Renal pelvis (tissue), 12 donors: ENCODE data around the gene CRYBA2. TPM values are rescaled to one million over a fixed set of nuclear protein-coding genes. Genes with fewer than 3 reads are reported as not detected.

ENCODE experiments used
- DNase-seq: peaks from one replicate; pipeline ENCODE4 v3.0.0-alpha.2; 2013
- long read RNA-seq, 16 experiments: transcript quantifications; one replicate each; lab custom pipeline, GENCODE V29; 2026
- polyA plus RNA-seq, 3 donors: library from polyadenylated mRNA; unstranded; fragments of 120-200 nt; gene quantifications; one replicate each; pipeline ENCODE4 v1.2.1, GENCODE V29; 2013; ENCODE audit not compliant: insufficient read length in 3 of 3

Gene CRYBA2, protein sequence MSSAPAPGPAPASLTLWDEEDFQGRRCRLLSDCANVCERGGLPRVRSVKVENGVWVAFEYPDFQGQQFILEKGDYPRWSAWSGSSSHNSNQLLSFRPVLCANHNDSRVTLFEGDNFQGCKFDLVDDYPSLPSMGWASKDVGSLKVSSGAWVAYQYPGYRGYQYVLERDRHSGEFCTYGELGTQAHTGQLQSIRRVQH
- polyA plus RNA-seq: not detected
- long read RNA-seq, donor 1: 0 reads
- long read RNA-seq, donor 2: 0 reads
- long read RNA-seq, donor 3: 0 reads
- long read RNA-seq, donor 4: 0 reads
- long read RNA-seq, donor 5: 0 reads
- long read RNA-seq, donor 6: 0 reads
- long read RNA-seq, donor 7: 0 reads
- long read RNA-seq, donor 8: 0 reads
- long read RNA-seq, donor 9: 0 reads
- long read RNA-seq, donor 10: 0 reads
- long read RNA-seq, donor 11: 0 reads
- long read RNA-seq, donor 12: 0 reads
- long read RNA-seq, donor 13: 0 reads
- long read RNA-seq, donor 14: 0 reads
- long read RNA-seq, donor 15, partial matches to known transcripts: 0 of 6 reads
- long read RNA-seq, donor 15, other reads (novel, unspliced or antisense): 0 of 6 reads
- long read RNA-seq, donor 16: 0 reads

DNA sequence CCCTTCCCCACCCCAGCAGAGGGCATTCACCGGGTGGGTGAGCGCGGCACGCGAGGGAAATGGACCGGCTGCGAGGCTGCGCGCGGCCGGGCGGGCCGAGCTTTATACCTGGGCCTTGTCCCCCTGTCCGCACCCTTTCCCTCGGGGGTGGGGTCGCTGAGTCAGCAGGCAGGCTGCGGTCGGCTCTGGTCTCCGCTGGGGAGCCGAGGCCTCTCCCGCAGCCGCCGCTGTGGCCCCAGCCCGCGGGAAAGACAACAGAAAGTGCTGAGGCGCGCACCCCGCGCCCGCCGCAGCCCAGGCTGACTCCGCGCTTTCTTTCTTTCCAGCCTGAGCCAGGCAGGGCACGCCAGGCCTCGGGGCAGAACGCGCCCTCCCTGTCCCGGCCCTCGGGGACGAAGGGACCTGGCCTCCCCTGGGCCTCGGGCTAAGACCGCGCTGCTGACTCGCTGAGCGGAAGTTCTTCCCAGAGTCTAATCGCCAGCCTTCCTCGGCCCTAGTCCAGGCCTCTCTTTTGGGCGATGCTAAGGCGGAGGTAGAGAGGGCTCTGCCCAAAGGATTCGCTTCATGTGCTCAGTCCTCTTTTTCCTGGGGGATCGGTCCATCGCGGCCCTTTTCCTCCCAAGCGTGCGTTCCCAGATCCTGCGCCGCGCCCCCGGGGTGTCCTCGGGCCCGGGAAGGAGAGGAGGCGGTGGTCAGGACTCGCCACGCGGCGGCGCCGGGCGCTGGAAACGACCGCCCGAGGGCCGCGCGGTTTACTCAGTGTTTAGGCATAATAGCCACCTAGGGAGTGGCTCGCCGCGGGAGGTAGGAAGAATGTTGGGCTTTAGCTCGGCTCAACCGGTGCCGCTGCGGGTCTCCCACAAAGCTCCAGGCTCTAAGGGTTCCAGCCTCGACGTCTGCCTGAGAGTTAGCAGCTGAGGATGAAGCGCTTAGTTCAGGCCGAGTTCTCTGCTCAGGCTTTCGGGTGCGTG lies at the start of gene CRYBA2:
CRYBA2 (minus strand) TSS at position 78 of the 971 bp plus-strand sequence. CDS start 246 bp downstream, outside the sequence.
- DNase-seq: no peak

DNA sequence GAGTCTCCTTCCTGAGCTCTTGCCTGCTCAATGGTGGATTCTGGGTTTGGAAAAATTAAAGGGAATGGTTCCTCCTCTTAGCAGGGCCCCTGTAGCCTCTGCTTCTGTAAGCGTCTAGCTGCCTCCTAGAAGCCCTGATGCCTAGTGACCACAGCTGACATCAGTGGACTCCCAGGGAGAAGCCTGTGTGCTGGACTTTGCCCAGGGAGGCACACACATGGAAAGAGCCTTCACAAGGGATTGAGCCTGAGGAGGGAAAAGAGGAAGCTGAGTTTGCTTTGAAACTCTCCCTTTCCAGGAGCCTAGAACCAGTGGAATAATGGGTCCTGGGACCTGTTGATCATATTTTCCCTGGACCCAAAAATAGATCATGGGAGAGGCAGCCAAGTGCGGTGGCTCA lies 49.5 kb upstream of the CRYBA2 start:
- no peak for DNase-seq

DNA sequence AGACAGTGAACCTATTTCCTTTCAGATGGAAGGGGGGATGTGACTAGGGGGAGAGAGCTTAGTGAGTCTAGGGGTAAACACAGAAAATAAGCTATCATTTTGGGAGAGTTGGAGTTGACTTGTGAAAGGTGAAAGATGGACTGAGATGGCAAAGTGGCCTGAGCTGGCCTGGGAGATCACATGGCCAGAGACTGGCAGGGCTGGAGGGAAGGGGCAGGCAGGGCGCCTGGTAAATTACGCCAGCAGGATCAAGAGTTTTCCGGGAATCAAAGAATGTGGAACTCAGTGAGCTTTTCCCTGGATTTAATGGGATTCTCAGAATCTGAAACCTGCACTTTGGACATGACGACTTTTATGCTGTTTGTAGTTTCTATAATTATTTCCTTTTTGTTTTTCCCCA lies 48.9 kb upstream of the CRYBA2 start:
- DNase-seq: no peak

DNA sequence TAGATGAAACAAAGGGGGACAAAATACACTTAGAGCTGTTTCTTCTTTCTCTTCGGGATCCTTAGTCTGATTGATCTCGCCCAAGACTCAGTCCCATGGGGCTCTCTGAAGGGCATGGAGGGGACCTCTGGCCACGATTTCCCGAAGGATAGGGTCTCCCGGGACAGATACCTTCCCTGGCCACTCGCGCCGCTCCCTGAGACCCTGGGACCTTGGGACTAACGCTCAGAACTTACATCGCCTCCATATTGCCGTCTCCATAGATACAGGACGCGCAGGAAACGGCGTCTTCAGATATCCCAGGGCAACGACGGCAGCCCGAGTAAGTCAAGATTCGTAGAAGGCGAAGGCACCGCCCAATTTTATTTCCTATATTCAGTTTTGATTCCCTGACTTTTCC lies 48.0 kb upstream of the CRYBA2 start, which contains the start of gene CFAP65:
CFAP65 (minus strand) TSS at position 265 of the 400 bp plus-strand sequence. CDS start 2,468 bp downstream, outside the sequence.
- DNase-seq: no peak

DNA sequence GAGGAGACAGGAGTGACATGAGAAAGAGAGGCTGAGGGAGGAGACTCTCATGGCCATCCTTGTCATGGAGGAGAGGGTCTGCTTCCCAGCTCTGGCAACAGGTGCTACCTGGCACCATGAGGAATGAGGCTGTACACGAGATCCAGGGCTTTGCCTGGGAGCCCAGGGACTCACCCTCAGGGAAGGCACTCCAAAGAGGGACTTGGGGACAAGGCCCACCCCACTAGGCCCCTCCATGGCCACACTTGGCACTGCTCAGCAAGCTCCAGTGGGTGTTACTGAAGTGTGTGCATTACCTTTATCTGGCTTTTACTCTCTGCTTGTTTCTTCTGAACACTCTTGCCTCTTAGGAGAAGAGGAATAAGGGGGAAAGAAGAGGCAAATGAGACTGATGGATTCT lies 45.4 kb upstream of the CRYBA2 start:
- DNase-seq: no peak

DNA sequence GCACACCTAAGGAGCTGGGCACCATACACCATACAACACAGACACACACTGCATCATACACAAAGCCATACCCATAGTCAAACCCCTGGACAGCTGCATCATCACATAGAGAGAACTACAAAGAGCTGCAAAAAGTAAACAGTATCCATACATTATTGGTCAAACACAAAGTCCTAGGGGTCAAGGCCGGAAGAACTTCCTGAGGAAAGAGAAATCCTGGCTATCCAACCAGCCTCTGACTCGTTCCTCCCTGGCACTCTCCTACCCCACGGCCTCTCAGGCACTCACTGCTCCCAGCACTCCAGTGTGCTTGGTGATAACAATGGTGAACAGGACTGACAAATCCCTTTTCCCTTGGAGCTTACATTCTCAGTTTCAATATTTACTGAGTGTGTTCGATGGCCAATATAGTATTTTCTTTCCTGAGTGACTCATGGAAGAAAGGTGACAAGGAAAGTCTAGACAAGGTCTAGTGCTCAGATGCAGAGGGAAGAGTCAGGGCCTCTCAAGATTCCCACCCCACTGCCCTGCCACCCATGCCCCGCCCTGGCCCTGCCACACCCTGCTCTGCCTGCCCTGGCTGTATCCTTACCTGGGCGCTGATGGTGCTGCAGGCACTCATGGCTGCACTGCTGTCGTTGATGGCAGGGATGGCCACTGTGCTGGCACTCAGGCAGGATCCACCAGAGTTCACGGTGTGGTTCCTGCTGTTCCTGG lies 44.7 kb upstream of the CRYBA2 start:
- DNase-seq: no peak

DNA sequence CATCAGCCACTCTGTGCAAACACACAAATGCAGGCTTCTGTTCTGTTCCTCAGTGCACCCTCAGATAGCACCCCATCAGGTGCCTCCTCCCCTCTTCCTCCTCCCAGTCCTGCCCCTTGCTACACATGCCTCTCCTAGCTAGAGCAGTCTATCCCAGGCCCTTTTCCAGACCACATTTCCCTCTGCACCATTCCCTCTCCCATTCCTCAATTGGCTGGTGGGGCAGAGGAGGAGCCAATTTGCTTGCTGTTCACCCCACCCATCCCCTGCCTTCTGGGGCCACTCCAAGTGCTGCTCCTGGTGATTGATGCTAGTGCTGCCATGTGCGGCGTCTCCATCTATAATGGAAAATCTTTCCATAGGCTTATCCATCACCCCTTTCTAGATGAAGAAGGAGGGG lies 42.7 kb upstream of the CRYBA2 start:
- no peak for DNase-seq

DNA sequence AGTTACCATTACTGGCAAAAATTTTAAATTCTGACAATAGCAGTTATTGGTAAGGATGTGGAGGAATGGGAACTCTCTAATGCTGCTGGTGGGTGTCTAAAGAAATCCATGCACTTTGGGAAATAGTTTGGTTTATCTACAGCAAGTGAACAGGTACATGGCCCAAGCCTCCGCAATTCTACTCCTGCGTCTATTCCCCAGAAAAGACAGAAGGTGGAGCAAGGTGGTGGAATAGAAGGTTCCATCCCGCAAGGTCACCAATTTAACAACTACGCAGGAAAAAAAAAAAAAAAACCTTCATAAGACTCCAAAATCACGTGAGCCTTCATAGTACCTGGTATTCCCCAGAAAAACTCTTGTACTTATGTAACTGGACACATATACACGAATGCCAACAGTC lies 41.6 kb upstream of the CRYBA2 start:
- no peak for DNase-seq

DNA sequence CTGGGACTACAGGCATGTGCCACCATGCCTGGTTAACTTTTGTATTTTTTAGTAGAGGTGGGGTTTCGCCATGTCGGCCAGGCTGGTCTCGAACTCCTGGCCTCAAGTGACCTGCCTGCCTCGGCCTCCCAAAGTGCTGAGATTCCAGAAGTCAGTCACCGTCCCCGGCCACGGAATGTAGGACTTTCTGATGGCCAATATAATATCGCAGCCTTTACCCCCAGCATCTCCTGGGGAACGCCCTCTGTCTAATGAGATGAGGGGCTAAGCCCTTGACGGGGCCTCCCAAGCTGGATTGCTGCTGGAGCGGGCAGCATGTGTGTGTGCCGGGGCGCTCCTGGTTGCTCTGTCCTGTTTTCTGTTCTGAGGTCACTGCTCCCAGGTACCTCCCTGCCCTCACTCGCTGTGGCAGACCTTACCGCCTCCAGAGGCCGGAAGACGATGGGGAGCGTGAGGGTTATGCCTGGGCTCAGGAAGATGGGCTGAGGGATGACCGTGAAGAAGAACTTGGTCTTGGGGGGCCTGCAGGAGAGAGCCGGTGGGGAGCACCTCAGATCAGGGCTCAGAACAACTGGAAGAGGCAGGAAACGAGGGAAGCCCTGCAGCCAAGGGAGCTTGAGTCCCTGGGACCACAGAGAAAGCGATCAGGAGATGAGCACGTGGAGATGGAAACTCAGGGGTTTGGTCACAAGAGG lies 39.0 kb upstream of the CRYBA2 start:
- DNase-seq: no peak

DNA sequence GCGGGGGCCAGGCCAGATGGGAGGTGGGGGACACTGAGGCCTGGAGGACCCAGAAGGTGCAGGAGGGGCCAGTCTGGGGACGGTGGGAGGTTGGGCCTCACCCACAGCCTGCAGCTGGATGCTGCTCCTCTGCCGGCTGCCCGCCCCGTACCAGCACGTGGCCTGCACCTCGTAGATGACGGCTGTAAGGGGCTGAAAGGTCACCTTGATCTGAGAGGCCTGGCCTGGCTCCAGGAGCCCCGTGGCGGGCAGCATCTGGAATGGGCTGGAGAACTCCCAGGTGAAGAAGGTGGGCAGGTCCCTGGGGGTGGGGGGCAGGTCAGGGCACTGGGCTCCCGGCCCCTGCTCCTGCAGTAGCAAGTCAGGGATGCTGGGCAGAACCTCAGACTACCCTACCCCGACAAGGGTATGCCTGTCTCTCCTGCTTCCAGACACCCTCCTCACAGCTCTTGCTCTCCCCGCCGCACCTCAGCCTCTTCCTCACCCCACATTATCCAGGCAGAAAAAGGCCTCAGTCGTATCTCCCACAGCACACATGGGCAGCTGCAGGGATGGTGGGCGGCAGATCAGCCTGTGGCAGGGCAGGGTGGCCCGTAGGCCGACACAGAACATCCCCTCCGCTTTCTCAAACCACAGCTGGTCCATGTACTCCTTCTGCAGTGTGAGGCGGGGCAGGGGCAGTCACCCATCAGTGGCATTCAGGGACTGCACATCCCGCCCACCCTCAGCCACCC lies 38.0 kb upstream of the CRYBA2 start:
- no peak for DNase-seq

DNA sequence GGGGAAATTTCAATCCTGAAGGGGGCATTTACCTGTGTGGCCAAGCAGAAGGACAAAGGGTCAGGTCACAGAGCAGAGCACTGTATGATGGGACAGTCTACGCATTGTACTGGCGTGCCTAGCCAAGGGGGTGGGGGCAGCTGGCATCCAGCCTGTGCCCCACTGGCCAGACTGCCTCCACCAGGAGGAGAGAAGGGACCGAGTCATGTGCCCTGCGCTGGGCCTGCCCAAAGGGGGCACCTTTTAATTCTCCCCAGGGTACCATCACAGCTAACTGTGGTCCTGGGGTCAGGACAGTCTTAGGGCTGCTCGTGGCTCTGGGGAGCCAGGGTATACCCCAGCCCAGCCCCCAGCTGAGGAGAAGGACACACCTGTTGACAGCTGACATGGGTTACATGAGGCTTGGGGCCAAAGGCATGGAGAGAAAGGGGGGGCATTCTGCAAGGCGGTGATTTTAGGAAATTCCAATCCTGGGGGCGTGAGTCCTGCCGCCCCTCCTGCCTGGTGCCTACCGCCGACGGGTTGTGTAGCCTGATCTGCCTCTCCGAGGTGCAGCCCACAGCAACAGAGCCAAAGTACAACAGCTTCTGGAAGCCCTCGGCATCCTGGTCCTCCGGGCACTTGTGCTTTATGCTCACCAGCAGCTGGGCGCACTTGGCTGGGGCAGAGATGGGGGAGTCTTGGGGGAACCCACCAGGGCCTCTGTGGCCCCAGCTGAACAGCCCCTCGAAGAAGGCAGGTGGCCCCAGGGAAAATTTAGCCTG lies 37.1 kb upstream of the CRYBA2 start:
- no peak for DNase-seq

DNA sequence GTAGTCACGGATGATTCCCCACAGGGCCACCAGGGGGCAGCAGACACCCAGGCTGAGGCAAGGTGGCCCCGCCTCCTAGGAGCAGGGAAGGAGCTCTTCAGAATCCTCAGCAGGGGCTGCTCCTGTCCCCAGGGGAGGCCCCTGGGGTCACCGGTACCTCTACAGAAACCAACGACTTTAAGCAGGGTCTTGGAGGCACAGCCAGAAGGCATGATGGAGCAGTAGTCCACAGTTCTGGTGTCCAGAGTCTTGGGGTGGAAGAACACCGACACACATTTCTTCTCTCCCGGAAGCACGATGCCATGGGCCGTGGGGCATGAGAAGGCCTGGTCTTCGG lies 36.6 kb upstream of the CRYBA2 start:
- DNase-seq: peak; percentile 76

DNA sequence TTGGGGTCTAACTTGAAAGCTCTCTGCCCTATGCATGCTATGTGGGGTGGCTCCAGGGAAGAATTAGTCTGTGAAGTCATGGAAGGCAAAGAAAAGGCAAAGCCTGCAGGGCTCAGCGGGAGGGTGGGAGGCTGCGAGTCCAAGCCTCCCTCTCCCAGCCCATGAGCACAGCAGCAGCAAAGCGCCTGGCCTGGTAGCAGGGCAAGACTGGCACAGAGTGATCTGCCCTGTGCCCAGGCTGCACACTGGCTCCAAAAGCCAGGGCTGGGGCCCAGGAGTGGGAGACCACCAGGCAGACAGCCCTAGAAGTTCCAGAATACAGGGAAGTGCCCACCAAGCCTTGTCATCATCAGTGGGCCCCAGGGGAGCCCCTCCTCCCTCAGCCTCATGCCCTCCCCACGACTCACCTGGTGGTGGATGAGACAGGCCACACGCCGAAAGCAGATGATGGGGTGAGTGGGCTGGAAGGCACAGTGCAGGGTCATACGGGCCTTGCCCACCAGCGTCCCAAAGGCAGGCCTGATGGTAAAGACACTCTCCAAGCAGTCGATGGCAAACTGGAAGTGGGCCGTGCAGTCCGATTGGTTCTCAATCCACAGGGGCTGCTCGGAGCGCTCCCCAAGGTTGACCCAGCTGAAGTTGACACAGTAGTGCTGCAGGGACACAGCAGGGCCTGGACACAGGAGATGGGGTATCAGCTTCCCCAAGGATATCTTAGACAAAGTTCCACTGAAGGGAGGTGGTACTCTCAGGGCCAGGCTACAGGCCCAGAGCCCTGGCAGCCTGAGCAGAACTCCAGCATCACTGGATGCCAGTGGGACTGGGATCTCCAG lies 36.0 kb upstream of the CRYBA2 start:
- DNase-seq: no peak

DNA sequence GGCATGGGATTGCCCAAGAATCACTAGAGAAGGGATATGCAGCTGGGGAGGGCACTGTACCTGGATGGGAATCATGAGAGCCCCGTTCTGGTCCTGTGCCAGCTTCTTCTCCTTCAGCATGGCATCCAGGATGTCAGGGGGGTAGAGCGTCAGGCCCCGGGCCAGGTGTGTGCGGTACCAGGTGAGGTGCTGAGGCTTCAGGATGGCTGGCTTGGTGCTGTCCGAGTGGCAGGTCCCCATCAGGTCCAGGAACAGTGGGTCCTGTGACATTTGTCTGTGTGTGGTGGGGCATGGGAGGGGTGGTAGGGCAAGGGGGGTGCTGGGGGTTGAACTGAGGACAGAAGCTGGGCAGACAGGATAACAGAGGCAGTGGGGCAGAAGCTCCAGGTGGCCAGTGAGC lies 34.9 kb upstream of the CRYBA2 start:
- no peak for DNase-seq

DNA sequence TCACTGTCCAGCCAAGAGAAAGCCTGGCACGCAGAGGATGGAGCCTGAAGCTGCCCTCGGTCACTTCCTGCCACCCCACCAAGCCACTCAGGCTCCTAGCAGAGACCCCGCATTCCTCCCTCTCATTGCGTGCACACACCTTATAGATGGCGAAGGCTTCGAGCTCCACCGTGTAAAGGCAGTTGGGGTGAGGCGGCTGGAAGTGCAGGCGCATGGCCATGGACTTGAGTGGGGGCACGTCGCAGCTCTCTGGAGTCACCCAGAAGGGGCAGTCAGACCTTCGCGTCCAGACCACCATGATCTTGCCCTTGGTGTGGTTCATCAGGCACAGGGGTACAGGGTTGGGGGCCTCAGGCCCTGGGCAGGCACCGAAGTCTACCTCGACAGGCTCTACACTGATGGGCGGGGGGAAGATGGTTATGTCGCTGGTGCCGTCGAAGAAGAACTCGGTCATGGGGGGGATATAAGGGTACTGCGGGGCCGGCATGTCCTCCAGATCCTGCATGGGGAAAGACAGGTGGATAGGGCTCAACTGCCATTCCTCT lies 34.4 kb upstream of the CRYBA2 start:
- DNase-seq: no peak

DNA sequence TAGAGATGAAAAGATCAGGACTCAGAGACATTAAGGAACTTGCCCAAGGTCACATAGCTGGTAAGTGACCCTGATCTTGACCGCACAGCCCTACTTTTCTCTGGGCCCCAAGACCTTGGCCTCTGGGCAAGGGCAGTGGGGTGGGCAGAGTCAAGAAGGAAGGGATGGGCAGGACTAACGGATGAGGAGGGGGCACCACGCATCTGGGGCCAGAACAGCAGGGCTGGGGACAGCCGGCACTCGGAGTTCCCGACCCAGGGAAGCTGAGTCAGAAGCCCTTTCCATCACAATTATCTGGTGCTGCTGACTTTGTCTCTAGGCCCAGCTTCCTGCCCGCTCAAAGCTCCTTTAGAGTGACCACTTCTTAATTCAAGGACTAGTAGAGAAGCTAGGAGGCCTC lies 33.7 kb upstream of the CRYBA2 start:
- no peak for DNase-seq

DNA sequence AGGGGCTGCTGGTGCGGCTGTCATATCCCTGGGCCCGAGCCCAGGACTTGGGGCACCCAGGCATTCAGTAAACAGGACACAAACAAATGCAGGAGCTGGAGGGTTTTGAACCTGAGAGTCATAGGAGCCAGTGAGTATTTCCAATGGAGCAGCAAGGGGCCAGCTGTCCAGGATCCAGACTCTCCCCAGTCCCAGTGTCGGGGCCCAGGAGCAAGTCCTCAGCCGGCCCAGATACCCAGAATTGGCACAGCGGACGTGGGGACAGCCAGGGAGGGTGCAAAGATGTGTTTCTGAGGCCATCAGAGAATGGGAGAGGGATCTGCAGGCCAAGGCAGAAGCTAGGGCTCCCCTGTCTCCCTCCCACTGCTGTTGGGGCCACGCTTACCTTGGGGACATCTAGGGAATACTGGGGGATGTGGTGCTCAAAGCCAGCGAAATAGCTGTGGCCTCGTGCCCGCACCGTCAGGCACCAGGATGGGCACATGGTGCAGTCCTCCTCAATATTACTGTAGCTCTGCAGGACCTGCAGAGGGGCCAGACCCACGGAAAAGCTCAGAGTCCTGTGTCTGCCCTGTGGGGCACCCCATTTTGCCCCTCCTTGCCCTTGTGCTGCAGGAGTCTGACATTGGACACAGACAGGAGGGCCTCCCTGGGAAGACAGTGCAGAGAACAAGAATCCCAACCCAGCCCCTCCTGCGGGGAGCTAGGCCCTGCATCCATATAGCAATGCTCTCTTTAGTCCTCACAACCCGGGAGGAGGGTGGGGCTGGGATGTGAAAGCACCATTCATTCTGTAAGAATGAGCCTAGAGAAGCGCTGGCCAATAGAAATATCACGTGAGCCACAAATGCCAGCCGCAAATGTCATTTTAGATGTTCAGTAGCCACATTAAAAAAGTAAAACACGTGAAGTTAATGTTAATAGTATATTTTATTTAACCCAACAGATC lies 32.7 kb upstream of the CRYBA2 start:
- no peak for DNase-seq
